Mesothelial cell of epicardium (in vitro differentiated cells): Measurements from ENCODE around the gene SLC16A8. TPM values are rescaled to one million over a fixed set of nuclear protein-coding genes. Genes with fewer than 3 reads are reported as not detected.

ENCODE experiments used
- DNase-seq, 2 experiments: peaks; one replicate each; pipeline ENCODE4 v3.0.0; 2021; ENCODE audit warnings: low spot score in 2 of 2; ENCODE audit not compliant: unreplicated experiment in 2 of 2
- H3K27ac Mint-ChIP-seq: 2 replicates; pipeline ENCODE4 v1.8.0; 2021; ENCODE audit warnings: mixed read lengths
- H3K27me3 Mint-ChIP-seq: 2 replicates; pipeline ENCODE4 v1.8.0; 2021; ENCODE audit warnings: low read depth, mixed read lengths
- H3K36me3 Mint-ChIP-seq: 2 replicates; pipeline ENCODE4 v1.8.0; 2021; ENCODE audit warnings: mixed read lengths
- H3K4me1 Mint-ChIP-seq: 2 replicates; pipeline ENCODE4 v1.8.0; 2021; ENCODE audit warnings: mixed read lengths
- H3K4me3 Mint-ChIP-seq: 2 replicates; pipeline ENCODE4 v1.8.0; 2021; ENCODE audit warnings: mild to moderate bottlenecking, moderate library complexity, mixed read lengths
- H3K9me3 Mint-ChIP-seq: 2 replicates; pipeline ENCODE4 v1.8.0; 2021; ENCODE audit warnings: mixed read lengths
- CTCF ChIP-seq: fragments of 200-600 bp; sonication (generic); IDR thresholded peaks from one replicate; pipeline ENCODE4 v1.5.0; 2021; ENCODE audit warnings: antibody characterized with exemption; ENCODE audit not compliant: unreplicated experiment
- total RNA-seq: library from RNA; stranded (reverse); gene quantifications from 3 replicates; pipeline ENCODE4 v1.2.1, GENCODE V29; 2021

Gene SLC16A8
- total RNA-seq, 1 donor from 2014 or later: 0.60 TPM

- H3K27me3 Mint-ChIP-seq: peaks cover 8% of the 10 kb centered on the region
- TF ChIP-seq CTCF: no peak
- H3K9me3 Mint-ChIP-seq: no peaks in the 10 kb centered on the region
- no peak overlapping the region for H3K27ac Mint-ChIP-seq
- H3K4me1 Mint-ChIP-seq: peaks cover 9% of the 10 kb centered on the region
- no peak for DNase-seq
- peaks cover 8% of the 10 kb centered on the region for H3K36me3 Mint-ChIP-seq
- no peak overlapping the region for H3K4me3 Mint-ChIP-seq
Observed at GRCh38 chr22:38086001-38086845, 2.2 kb upstream of the SLC16A8 start.

GRCh38 chr22:38085501-38085900, 1.5 kb upstream of the SLC16A8 start:
- Mint-ChIP-seq H3K27me3 (peaks cover 8% of the 10 kb centered on the region), H3K27ac (no peak overlapping the region), H3K4me3 (no peak overlapping the region), H3K4me1 (peaks cover 9% of the 10 kb centered on the region), H3K9me3 (no peaks in the 10 kb centered on the region), H3K36me3 (peaks cover 8% of the 10 kb centered on the region)
- DNase-seq: no peak
- no peak for TF ChIP-seq CTCF

GRCh38 chr22:38085056-38085455, 1.1 kb upstream of the SLC16A8 start:
- H3K27me3 Mint-ChIP-seq: peaks cover 8% of the 10 kb centered on the region
- no peak overlapping the region for H3K27ac Mint-ChIP-seq
- H3K9me3 Mint-ChIP-seq: no peaks in the 10 kb centered on the region
- H3K4me3 Mint-ChIP-seq: no peak overlapping the region
- no peak for TF ChIP-seq CTCF
- DNase-seq: no peak
- H3K36me3 Mint-ChIP-seq: peaks cover 8% of the 10 kb centered on the region
- H3K4me1 Mint-ChIP-seq: peaks cover 9% of the 10 kb centered on the region

GRCh38 chr22:38082986-38083710, 836 bp downstream of the SLC16A8 start:
- Mint-ChIP-seq H3K27me3 (peaks cover 8% of the 10 kb centered on the region), H3K9me3 (no peaks in the 10 kb centered on the region)

More at GRCh38 chr22:38082986-38083710, 836 bp downstream of the SLC16A8 start:
- Mint-ChIP-seq H3K27ac (no peak overlapping the region), H3K4me3 (no peak overlapping the region), H3K36me3 (peaks cover 8% of the 10 kb centered on the region), H3K4me1 (peaks cover 7% of the 10 kb centered on the region)
- no peak for DNase-seq
- TF ChIP-seq CTCF: no peak
